GM12878 (cell line): ENCODE measurements around the gene ARMC3. TPM values are rescaled to one million over a fixed set of nuclear protein-coding genes. Genes with fewer than 3 reads are reported as not detected.

ENCODE experiments used
- ATAC-seq: fragments of 200-7000 bp; cut with Tn5 transposase; 3 replicates; pipeline ENCODE4 v1.9.1; 2020; ENCODE audit warnings: mild to moderate bottlenecking, moderate library complexity
- BruUV-seq: library from RNA; stranded (reverse); fragments of 400-500 nt; replicated peaks from 2 replicates; lab custom pipeline; 2021; lab: Mats Ljungman, UMichigan
- CTCF ChIA-PET: fragments of 300-600 bp; sonication (Branson Sonifier 250); formaldehyde crosslinking; extraction: SDS; loops from one replicate; lab custom pipeline; 2021; ENCODE audit warnings: inconsistent platforms; lab: Yijun Ruan, JAX
- POLR2A ChIA-PET: fragments of 350-600 bp; formaldehyde crosslinking; extraction: SDS; loops from one replicate; lab custom pipeline; 2021; ENCODE audit warnings: inconsistent platforms; lab: Charles Lee
- RAD21 ChIA-PET: fragments of 300-600 bp; sonication (Branson Sonifier 250); formaldehyde crosslinking; loops from one replicate; lab custom pipeline; 2023; ENCODE audit warnings: antibody characterized with exemption; ENCODE audit not compliant: unreplicated experiment; lab: Charles Lee
- SMC1A ChIA-PET: fragments of 300-600 bp; sonication (Branson Sonifier 250); formaldehyde crosslinking; loops from one replicate; lab custom pipeline; 2023; ENCODE audit not compliant: unreplicated experiment, uncharacterized antibody; lab: Charles Lee
- DNase-seq: peaks from one replicate; pipeline ENCODE4 v3.0.0-alpha.2; 2011; ENCODE audit warnings: low read depth, low spot score
- FAIRE-seq: peaks from 3 replicates; lab custom pipeline; 2011; peaks lifted over from hg19 to GRCh38; lab: Jason Lieb, UNC
- H2AFZ ChIP-seq: 2 replicates; pipeline ENCODE4 v1.6.0; 2011; ENCODE audit warnings: low read depth, low read length, control low read depth; ENCODE audit not compliant: control insufficient read depth
- H3K27ac ChIP-seq: 2 replicates; pipeline ENCODE4 v1.5.1; 2011; ENCODE audit warnings: control low read depth; ENCODE audit not compliant: control insufficient read depth, insufficient read depth
- H3K27me3 ChIP-seq, 2 experiments: replicated peaks in 1 of 2; 2 replicates each; pipeline versions ENCODE4 v1.6.0 to v1.6.1; 2011; ENCODE audit warnings: low read length in 1 of 2; ENCODE audit not compliant: control insufficient read depth in 2 of 2, insufficient read depth in 2 of 2
- H3K36me3 ChIP-seq, 2 experiments: 2 replicates each; pipeline ENCODE4 v1.5.1; 2011; ENCODE audit warnings: low read length in 1 of 2; ENCODE audit not compliant: control insufficient read depth in 2 of 2, insufficient read depth in 2 of 2
- H3K4me1 ChIP-seq: 2 replicates; pipeline ENCODE4 v1.6.1; 2011; ENCODE audit warnings: mild to moderate bottlenecking, low read length, moderate library complexity, mixed read lengths; ENCODE audit not compliant: control insufficient read depth, insufficient read depth
- H3K4me2 ChIP-seq: 2 replicates; pipeline ENCODE4 v1.6.0; 2011; ENCODE audit warnings: control low read depth; ENCODE audit not compliant: control insufficient read depth, insufficient read depth
- H3K4me3 ChIP-seq: fragments of 200-600 bp; sonication (generic); 2 replicates; pipeline ENCODE4 v1.5.1; 2016
- H3K79me2 ChIP-seq: 2 replicates; pipeline ENCODE4 v1.6.0; 2011; ENCODE audit warnings: low read length; ENCODE audit not compliant: control insufficient read depth, insufficient read depth
- H3K9ac ChIP-seq: 2 replicates; pipeline ENCODE4 v1.8.0; 2011; ENCODE audit warnings: low read length, control low read depth, mixed read lengths; ENCODE audit not compliant: control insufficient read depth, insufficient read depth
- H3K9me3 ChIP-seq: replicated peaks from 3 replicates; pipeline ENCODE4 v1.5.1; 2011; ENCODE audit warnings: mild to moderate bottlenecking, low read length; ENCODE audit not compliant: control insufficient read depth, insufficient read depth
- H4K20me1 ChIP-seq: 2 replicates; pipeline ENCODE4 v1.6.0; 2011; ENCODE audit not compliant: control insufficient read depth, insufficient read depth
- ATF7 ChIP-seq: fragments of 450-650 bp; IDR thresholded peaks from 2 replicates; pipeline ENCODE4 v1.6.1; 2016; ENCODE audit warnings: low read depth, mild to moderate bottlenecking
- CHD4 ChIP-seq: fragments of 200-600 bp; sonication (generic); IDR thresholded peaks from 2 replicates; pipeline ENCODE4 v1.6.1; 2016; ENCODE audit warnings: mild to moderate bottlenecking
- CUX1 ChIP-seq: IDR thresholded peaks from 2 replicates; pipeline ENCODE4 v1.6.1; 2012; ENCODE audit warnings: improper control_type of control experiment, low read depth, low read length; ENCODE audit not compliant: insufficient replicate concordance
- MYC ChIP-seq: IDR thresholded peaks from 2 replicates; pipeline ENCODE4 v1.6.1; 2011; ENCODE audit warnings: mild to moderate bottlenecking, low read length, moderate library complexity, inconsistent platforms; ENCODE audit not compliant: insufficient read depth, insufficient replicate concordance, insufficient read length, severe bottlenecking
- NFYB ChIP-seq: IDR thresholded peaks from 2 replicates; pipeline ENCODE4 v1.6.1; 2011; ENCODE audit warnings: low read depth, mild to moderate bottlenecking, low read length, improper control_type of control experiment, moderate library complexity; ENCODE audit not compliant: insufficient read depth
- NR2F1 ChIP-seq: fragments of 450-650 bp; conservative IDR thresholded peaks from 2 replicates; pipeline ENCODE4 v1.6.1; 2017; ENCODE audit warnings: mild to moderate bottlenecking
- RUNX3 ChIP-seq: IDR thresholded peaks from 2 replicates; pipeline ENCODE4 v1.6.1; 2012; ENCODE audit warnings: low read length, inconsistent platforms
- SKIL ChIP-seq: fragments of 450-650 bp; IDR thresholded peaks from 2 replicates; pipeline ENCODE4 v1.6.1; 2017; ENCODE audit warnings: mild to moderate bottlenecking, low read depth, inconsistent platforms; ENCODE audit not compliant: poor library complexity, severe bottlenecking
- SP1 ChIP-seq: IDR thresholded peaks from one replicate; pipeline ENCODE4 v1.6.1; 2011; ENCODE audit warnings: low read depth, low read length
- SREBF2 ChIP-seq: IDR thresholded peaks from 2 replicates; pipeline ENCODE4 v1.6.1; 2012; ENCODE audit warnings: mild to moderate bottlenecking, low read length
- SRF ChIP-seq, 2 experiments: IDR thresholded peaks; 2 replicates each; pipeline ENCODE4 v1.6.1; 2011; ENCODE audit warnings: low read depth in 2 of 2, low read length in 2 of 2, mild to moderate bottlenecking in 1 of 2, moderate library complexity in 1 of 2
- YY1 ChIP-seq: IDR thresholded peaks from 2 replicates; pipeline ENCODE4 v1.6.1; 2011; ENCODE audit warnings: low read depth, mild to moderate bottlenecking, low read length
- ZBTB40 ChIP-seq: fragments of 450-650 bp; IDR thresholded peaks from 2 replicates; pipeline ENCODE4 v1.6.1; 2016; ENCODE audit warnings: mild to moderate bottlenecking, moderate library complexity, borderline replicate concordance
- ZNF207 ChIP-seq: fragments of 450-650 bp; IDR thresholded peaks from 2 replicates; pipeline ENCODE4 v1.6.1; 2014; ENCODE audit warnings: antibody characterized with exemption, mild to moderate bottlenecking, borderline replicate concordance
- WGBS: methylation state at CpG from one replicate; pipeline ENCODE4 v1.1.6; 2016; ENCODE audit warnings: low lambda C conversion rate; ENCODE audit not compliant: insufficient replicate concordance, insufficient coverage; ENCODE audit errors: missing lambda C conversion rate; 5-methylcytosine and 5-hydroxymethylcytosine counted together
- in situ Hi-C: fragments of 300-500 bp; cut with MboI; formaldehyde crosslinking; loops from 9 replicates; pipeline ENCODE4 v1.14.3; 2018; ENCODE audit warnings: mixed read lengths
- intact Hi-C: fragments of 100-400 bp; cut with micrococcal nuclease; formaldehyde crosslinking; loops from one replicate; pipeline ENCODE4 v1.14.2; 2022; ENCODE audit not compliant: unreplicated experiment
- polyA plus RNA-seq, 11 experiments: library from polyadenylated mRNA; depleted of rRNA in 4 of 11; unstranded in 6 of 11; stranded (reverse) in 5 of 11; fragments of >200 nt; fragmentation: Nextera tagmentation in 4 of 11; fragmentation: Illumina TruSeq in 1 of 11; extraction: Ambion mirVana in 4 of 11; extraction: Trizol in 1 of 11; gene quantifications; 1 replicate in 1 of 11; 2 replicates in 10 of 11; pipeline versions ENCODE4 v1.2.1 to v1.2.3, GENCODE V29; 2011 to 2016; ENCODE audit warnings: inconsistent platforms in 2 of 11, missing spikeins in 2 of 11, low read depth in 1 of 11
- total RNA-seq, 4 experiments: library from RNA; depleted of rRNA in 3 of 4; stranded (reverse); fragments of >200 nt in 3 of 4; fragmentation: Illumina TruSeq in 1 of 4; extraction: Trizol in 1 of 4; gene quantifications; 2 replicates each; pipeline versions ENCODE4 v1.2.1 to v1.2.3, GENCODE V29; 2013 to 2021

ARMC3 gene
- total and polyA plus RNA-seq, 10 of the 15 experiments (the other 5 are each of a cell fraction or from before 2014, with no cell fraction given), result 0.01 to 0.06 TPM; not detected in 8

- DNase-seq (no peak), FAIRE-seq (no peak), ATAC-seq (no peak)
- Histone ChIP-seq H3K4me1 (no peaks in the 10 kb centered on the region), H3K79me2 (no peaks in the 10 kb centered on the region), H3K36me3 (no peaks in the 10 kb centered on the region), H2AFZ (no peak overlapping the region), H3K9me3 (no peaks in the 10 kb centered on the region), H3K4me3 (no peak overlapping the region), H3K4me2 (no peak overlapping the region), H3K27me3 (no peaks in the 10 kb centered on the region), H3K27ac (no peak overlapping the region), H4K20me1 (no peaks in the 10 kb centered on the region), H3K9ac (no peak overlapping the region)
- RAD21 ChIA-PET, result no interaction called here
- CTCF ChIA-PET, result no interaction called here
- SMC1A ChIA-PET, result interaction anchor here (1.6 kb wide), 1 partner anchor 36 kb away, joined by 4 read pairs; no protein-coding TSS in a partner anchor
- intact Hi-C loops (no loop called here), in situ Hi-C loops (no loop called here)
- BruUV-seq, result no TSS peak
- WGBS, result 76% methylated on average over 3 of the region's 3 CpGs
- POLR2A ChIA-PET, result no interaction called here
- no peak for TF ChIP-seq ZBTB40
- no peak for TF ChIP-seq CHD4
- no peak for TF ChIP-seq NFYB
- TF ChIP-seq RUNX3, result no peak
- TF ChIP-seq MYC, result no peak
- TF ChIP-seq CUX1, result no peak
- no peak for TF ChIP-seq SREBF2
- no peak for TF ChIP-seq ZNF207
- no peak for TF ChIP-seq YY1
- no peak for TF ChIP-seq NR2F1
- TF ChIP-seq SKIL, result no peak
- no peak for TF ChIP-seq SRF (IDR thresholded peaks at IDR 0.05; ENCODE audit: low read depth in 2 of 2, low read length in 2 of 2)
- TF ChIP-seq ATF7, result no peak
- TF ChIP-seq SP1, result no peak
Measured at GRCh38 chr10:23051278-23051677, 123.4 kb downstream of the ARMC3 start.
